HEK293T (cell line): ENCODE data around the gene UNCX.

ENCODE experiments used
- CTCF ChIA-PET: fragments of 350-600 bp; formaldehyde crosslinking; extraction: SDS; loops from one replicate; lab custom pipeline; 2021; ENCODE audit warnings: antibody characterized with exemption, inconsistent platforms; lab: Yijun Ruan, JAX
- POLR2A ChIA-PET: fragments of 350-600 bp; formaldehyde crosslinking; extraction: SDS; loops from one replicate; lab custom pipeline; 2020; ENCODE audit warnings: antibody characterized with exemption, inconsistent platforms; lab: Yijun Ruan, JAX
- DNase-seq: peaks from one replicate; pipeline ENCODE4 v3.0.0; 2012; ENCODE audit warnings: mixed read lengths; ENCODE audit errors: extremely low spot score
- ARNT ChIP-seq: fragments of 450-650 bp; IDR thresholded peaks from 2 replicates; pipeline ENCODE4 v1.6.1; 2017; ENCODE audit warnings: mild to moderate bottlenecking
- BHLHE40 ChIP-seq: fragments of 450-650 bp; IDR thresholded peaks from 2 replicates; pipeline ENCODE4 v1.6.1; 2016; ENCODE audit warnings: mild to moderate bottlenecking, moderate library complexity, borderline replicate concordance
- CTBP1 ChIP-seq: fragments of 450-650 bp; IDR thresholded peaks from 2 replicates; pipeline ENCODE4 v1.6.1; 2016; ENCODE audit warnings: borderline replicate concordance
- ELF4 ChIP-seq: fragments of 450-650 bp; IDR thresholded peaks from 2 replicates; pipeline ENCODE4 v1.6.1; 2017; ENCODE audit warnings: antibody characterized with exemption
- FOXA1 ChIP-seq: fragments of 450-650 bp; IDR thresholded peaks from 2 replicates; pipeline ENCODE4 v1.6.1; 2016; ENCODE audit warnings: mild to moderate bottlenecking
- FOXK2 ChIP-seq: fragments of 450-650 bp; IDR thresholded peaks from 2 replicates; pipeline ENCODE4 v1.6.1; 2016; ENCODE audit warnings: mild to moderate bottlenecking
- FOXM1 ChIP-seq: fragments of 450-650 bp; IDR thresholded peaks from 2 replicates; pipeline ENCODE4 v1.6.1; 2017; ENCODE audit warnings: mild to moderate bottlenecking, borderline replicate concordance
- HDGF ChIP-seq: fragments of 450-650 bp; IDR thresholded peaks from 2 replicates; pipeline ENCODE4 v1.6.1; 2017; ENCODE audit warnings: antibody characterized with exemption, borderline replicate concordance
- L3MBTL2 ChIP-seq: fragments of 450-650 bp; conservative IDR thresholded peaks from 2 replicates; pipeline ENCODE4 v1.6.1; 2016; ENCODE audit warnings: mild to moderate bottlenecking
- LEF1 ChIP-seq: fragments of 450-650 bp; IDR thresholded peaks from 2 replicates; pipeline ENCODE4 v1.6.1; 2017; ENCODE audit warnings: mild to moderate bottlenecking, borderline replicate concordance
- NFRKB ChIP-seq: fragments of 450-650 bp; IDR thresholded peaks from 2 replicates; pipeline ENCODE4 v1.6.1; 2016; ENCODE audit warnings: mild to moderate bottlenecking, moderate library complexity
- SP1 ChIP-seq: fragments of 450-650 bp; IDR thresholded peaks from 2 replicates; pipeline ENCODE4 v1.6.1; 2017
- SUZ12 ChIP-seq: fragments of 450-650 bp; IDR thresholded peaks from 2 replicates; pipeline ENCODE4 v1.6.1; 2016; ENCODE audit warnings: mild to moderate bottlenecking
- TARDBP ChIP-seq: fragments of 450-650 bp; IDR thresholded peaks from 2 replicates; pipeline ENCODE4 v1.6.1; 2016
- ZNF384 ChIP-seq: fragments of 450-650 bp; IDR thresholded peaks from 2 replicates; pipeline ENCODE4 v1.6.1; 2016
- TF ChIP-seq, protein P1 (sequence below): fragments of 450-650 bp; IDR thresholded peaks from 2 replicates; pipeline ENCODE4 v1.6.1; 2016

The UNCX gene

DNA sequence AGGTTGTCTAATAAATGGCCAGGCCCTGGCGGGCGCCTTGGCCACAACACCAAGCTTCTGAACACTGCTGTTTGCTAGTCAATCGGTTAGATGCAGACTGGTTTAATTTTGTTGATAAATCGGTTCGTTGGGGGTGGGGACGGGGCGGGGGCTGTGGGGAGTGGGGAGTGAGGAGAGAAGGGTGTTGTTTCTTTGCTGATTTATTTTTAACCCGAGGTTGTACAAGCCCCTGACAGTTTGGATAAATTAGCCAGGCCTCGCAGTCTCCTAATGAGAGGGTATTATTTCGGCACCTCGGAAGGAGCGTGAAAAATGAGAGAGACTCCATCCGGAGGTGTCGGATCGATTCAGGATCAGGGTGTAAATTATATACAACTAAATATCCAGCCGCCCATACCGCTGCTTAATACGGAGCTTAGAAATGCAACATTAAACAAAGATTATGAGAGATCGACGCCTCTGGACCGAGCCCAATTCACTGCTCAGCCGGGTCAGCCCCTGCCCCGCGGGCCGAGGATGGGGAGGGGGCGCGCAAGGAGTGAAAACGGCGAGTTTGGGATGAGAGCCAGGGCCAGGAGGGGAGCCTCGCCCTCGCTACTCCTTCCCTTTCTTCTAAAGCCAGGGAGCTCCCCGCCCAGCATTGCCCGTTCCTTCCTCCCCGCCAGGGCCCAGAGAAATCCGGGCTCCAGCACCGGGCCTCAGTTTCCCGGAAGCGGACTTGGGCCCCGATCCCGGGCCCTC is 8.0 kb downstream of the UNCX start:
- ChIA-PET POLR2A (no interaction called here), CTCF (no interaction called here)
- DNase-seq: no peak
- TF ChIP-seq ARNT: no peak
- TF ChIP-seq ZNF384: no peak
- no peak for TF ChIP-seq FOXM1
- TF ChIP-seq ELF4: no peak
- TF ChIP-seq CTBP1: no peak
- TF ChIP-seq TARDBP: no peak
- TF ChIP-seq SP1: no peak
- no peak for TF ChIP-seq SUZ12
- TF ChIP-seq HDGF: no peak
- TF ChIP-seq, protein P1, sequence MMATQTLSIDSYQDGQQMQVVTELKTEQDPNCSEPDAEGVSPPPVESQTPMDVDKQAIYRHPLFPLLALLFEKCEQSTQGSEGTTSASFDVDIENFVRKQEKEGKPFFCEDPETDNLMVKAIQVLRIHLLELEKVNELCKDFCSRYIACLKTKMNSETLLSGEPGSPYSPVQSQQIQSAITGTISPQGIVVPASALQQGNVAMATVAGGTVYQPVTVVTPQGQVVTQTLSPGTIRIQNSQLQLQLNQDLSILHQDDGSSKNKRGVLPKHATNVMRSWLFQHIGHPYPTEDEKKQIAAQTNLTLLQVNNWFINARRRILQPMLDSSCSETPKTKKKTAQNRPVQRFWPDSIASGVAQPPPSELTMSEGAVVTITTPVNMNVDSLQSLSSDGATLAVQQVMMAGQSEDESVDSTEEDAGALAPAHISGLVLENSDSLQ: no peak
- no peak for TF ChIP-seq FOXA1
- no peak for TF ChIP-seq L3MBTL2
- no peak for TF ChIP-seq NFRKB
- TF ChIP-seq FOXK2: no peak

DNA sequence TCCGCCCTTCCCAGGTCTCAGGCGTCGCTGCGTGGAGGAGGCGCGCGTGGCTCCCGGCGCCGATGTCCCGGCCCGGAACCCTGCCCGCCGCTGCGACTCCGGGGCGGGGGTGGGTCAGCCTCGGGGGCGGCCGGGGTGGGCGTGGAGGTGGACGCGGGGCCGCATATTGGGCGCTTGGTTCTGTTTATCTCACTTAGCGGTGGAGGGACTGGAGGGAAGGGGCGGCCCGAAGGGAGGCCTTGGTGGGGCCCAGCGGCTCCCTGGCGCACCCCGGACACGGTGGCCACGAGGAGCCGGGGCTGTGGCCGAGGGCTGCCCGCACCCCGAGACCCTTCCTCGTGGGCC is 8.6 kb downstream of the UNCX start:
- CTCF ChIA-PET: no interaction called here
- TF ChIP-seq FOXK2 (no peak), ARNT (no peak), LEF1 (no peak), FOXA1 (no peak), CTBP1 (no peak), ZNF384 (no peak), BHLHE40 (no peak), L3MBTL2 (no peak), TARDBP (no peak), NFRKB (no peak), HDGF (no peak), ELF4 (no peak), SP1 (no peak), FOXM1 (no peak), SUZ12 (no peak)
- TF ChIP-seq, protein P1: no peak
- POLR2A ChIA-PET: no interaction called here
- no peak for DNase-seq

DNA sequence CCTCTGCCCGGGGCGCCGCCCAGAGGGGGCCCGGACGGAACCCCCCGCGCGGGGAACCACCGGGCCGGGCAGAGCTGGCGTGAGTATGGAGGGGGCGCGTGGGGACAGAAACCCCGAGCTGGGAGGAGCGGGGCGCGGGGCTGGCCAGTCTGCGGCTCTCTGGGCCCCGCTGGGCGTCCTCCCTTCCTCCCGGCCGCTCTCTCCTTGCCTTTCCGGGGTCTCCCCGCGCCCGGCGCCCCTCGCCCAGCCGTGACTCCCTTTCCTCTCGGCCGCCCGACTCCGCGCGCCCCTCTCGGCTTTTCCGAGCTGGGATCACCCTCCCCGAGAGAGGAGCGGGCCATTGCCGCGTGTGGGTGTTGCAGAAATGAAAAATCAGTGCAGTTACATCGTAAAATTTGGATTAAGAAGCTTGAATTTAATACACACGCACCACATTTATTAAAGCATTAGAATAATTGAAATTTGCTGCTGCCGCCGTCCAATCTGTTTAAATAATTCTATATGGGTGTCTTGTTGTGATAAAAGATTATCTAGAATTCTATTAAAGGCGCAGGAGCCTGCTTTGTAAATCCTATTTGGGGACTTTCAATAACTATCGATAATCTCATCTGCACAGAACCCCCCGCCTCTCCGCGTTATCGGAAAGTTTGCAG is 9.1 kb downstream of the UNCX start:
- ChIA-PET CTCF (no interaction called here), POLR2A (no interaction called here)
- TF ChIP-seq TARDBP: no peak
- no peak for TF ChIP-seq BHLHE40
- no peak for TF ChIP-seq HDGF
- no peak for TF ChIP-seq ZNF384
- TF ChIP-seq FOXA1: no peak
- no peak for TF ChIP-seq LEF1
- TF ChIP-seq, protein P1: no peak
- no peak for TF ChIP-seq FOXK2
- TF ChIP-seq ELF4: no peak
- TF ChIP-seq SUZ12: no peak
- TF ChIP-seq CTBP1: no peak
- TF ChIP-seq ARNT: no peak
- DNase-seq: no peak

DNA sequence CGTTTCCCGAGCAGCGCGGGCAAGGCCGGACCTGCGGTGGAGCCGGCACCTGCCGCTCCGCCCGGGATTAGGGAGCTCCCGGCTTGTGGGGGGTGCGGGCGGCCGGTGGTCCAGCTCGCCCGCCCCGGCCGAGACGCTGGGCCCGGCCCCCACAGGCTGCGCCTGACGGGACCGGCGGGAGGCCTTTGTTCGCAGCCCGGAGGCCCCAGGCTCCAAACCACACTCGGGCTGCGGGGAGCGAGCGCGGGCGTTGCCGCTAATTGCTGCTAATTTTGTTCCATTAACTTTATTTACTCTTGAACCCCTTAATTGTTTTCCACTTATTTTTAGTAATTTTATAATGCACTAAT is 9.6 kb downstream of the UNCX start:
- no peak for TF ChIP-seq FOXM1
- TF ChIP-seq BHLHE40: no peak
- no peak for TF ChIP-seq SP1
- TF ChIP-seq SUZ12: no peak
- TF ChIP-seq ZNF384: no peak
- TF ChIP-seq CTBP1: no peak
- CTCF ChIA-PET: no interaction called here
- POLR2A ChIA-PET: no interaction called here
- no peak for DNase-seq

DNA sequence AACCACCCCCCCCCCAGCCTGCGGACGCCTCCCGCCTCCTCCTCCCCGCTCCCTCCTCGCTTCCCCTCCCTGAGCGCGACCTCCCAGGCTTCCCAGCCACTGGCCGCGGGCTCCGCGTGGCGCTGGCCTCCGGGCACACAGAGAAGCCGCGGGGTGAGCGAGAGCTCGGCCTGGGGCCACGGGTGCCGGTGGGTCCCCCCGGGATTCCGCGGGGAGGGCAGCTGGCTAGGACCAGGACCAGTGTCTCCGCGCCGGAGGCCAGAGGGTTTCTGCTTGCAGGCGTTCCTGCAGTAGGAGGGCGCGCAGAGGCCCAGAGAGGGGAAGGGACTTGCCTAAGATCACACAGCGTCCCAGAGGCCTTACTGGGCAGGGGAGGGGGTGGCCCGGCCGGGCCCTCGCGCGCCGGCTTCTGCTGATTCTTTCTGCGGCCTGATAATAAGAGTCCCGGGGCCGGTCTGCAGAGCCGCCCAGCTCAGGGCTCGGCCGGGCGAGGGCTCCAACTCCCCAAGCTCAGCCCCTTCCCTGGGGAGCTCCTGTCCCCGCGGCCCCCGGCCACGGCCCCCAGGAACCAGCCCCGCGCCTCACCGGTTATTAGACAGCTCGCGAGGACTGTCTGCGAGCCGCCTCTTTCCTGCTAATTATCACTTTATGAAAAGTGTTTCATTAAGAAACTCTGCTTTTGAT is 10.1 kb downstream of the UNCX start:
- POLR2A ChIA-PET: no interaction called here
- DNase-seq: no peak
- TF ChIP-seq L3MBTL2 (no peak), HDGF (no peak), BHLHE40 (no peak), SUZ12 (no peak), ELF4 (no peak), NFRKB (no peak), FOXK2 (no peak), FOXA1 (no peak), ZNF384 (no peak), SP1 (no peak), LEF1 (no peak), ARNT (no peak)
- CTCF ChIA-PET: no interaction called here
